NCI-H748 treated with DMSO at 0.1 percent for 48 hours (cell line): ENCODE measurements around the gene CLIC1.

Experiments used
- DNase-seq: peaks from one replicate; lab custom pipeline; 2025; lab: John Stamatoyannopoulos, UW

Gene CLIC1

DNA sequence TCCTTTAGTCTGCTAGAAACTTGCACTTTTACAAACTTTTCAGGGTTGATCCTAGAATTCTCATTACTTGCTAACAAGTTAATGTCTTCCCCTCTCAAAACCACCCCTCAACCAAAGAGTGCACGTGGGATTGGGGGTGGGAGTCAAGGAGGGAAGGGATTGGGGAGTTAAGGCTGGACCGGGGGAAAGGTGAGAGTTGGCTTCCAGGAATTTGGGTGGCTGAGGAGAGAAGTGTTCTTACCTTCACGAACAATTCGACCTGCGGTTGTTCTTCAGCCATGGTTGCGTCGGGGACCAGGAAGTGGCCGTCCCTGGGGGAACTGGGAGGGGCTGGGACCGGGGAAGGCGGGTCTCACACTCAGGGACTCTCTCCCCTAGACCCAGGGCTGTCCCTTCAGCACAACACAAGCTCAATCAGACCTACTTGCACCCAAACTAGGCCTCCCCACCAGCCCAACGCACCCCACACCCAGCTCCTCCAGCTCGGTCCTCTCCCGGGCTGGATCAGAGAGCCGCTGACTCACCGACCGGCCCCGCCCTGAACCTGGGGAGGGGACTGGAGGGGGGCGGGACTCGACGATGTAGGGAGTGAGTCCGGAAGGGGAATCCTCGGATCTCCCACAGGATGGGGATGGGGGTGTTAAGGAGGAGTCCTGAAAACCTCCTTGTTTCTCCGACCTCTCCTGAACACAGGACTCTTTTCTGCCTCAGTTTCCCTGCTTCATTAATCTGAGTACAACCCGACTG, at the start of gene CLIC1:
Gene CLIC1, minus strand, starts transcription at position 510 of the 747 bp plus-strand sequence. Its CDS starts 230 bp downstream, at position 280.
- peak; percentile 81 for DNase-seq

DNA sequence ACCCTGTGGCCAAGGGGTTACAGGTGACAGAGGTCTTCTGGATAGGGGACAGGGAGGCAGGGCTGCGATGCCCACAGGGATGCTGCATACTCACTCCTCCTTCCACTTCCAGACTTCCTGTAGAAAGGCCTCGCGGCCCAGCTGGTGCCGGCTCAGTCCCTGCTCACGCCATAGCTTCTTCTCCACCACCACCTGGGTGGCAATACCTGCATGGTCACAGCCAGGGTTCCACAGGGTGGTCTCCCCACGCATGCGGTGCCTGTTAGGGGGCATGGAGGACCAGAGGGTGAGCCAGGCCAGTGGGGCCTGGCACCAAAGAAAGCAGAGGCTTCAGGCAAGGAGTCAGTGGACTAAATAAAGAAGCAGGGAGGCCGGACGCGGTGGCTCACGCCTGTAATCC, 49.1 kb upstream of the CLIC1 start:
- no peak for DNase-seq

DNA sequence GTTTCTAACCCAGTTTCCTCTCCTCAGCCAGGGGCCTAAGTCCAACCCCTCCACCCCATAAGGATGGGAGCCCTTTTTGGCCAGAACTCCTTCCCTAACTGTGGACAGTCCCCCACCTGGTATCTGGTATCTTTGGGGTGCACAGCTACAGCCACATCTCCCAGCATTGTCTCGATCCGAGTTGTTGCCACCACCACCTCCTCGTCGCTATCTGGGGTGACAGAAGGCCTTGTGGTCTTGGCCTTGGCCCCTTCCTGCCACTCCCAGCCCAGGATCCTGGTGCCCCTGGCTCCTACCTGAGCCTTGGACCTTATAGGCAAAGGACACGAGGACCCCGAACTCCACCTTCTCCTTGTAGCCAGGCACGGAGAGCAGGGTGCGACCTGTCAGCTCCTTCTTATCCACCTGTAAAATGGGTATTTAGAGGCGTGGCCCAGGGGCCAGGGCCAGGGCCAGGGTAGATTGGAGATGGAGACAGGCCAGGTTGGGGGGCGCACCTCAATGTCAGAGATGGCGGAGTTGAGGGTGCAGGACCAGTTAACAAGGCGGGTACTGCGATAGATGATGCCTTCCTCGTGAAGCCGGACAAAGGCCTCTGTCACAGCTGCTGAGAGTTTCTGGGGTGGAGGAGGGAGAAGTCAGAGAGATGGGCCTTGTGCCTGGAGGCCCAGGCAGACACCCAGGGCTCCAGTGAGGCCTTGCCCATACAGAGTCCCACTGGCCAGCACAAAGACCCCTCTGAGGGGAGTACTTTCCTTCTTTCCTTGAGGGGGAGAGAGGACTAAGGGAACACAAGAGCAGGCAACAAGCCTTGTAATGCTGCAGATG, 48.0 kb upstream of the CLIC1 start:
- no peak for DNase-seq

DNA sequence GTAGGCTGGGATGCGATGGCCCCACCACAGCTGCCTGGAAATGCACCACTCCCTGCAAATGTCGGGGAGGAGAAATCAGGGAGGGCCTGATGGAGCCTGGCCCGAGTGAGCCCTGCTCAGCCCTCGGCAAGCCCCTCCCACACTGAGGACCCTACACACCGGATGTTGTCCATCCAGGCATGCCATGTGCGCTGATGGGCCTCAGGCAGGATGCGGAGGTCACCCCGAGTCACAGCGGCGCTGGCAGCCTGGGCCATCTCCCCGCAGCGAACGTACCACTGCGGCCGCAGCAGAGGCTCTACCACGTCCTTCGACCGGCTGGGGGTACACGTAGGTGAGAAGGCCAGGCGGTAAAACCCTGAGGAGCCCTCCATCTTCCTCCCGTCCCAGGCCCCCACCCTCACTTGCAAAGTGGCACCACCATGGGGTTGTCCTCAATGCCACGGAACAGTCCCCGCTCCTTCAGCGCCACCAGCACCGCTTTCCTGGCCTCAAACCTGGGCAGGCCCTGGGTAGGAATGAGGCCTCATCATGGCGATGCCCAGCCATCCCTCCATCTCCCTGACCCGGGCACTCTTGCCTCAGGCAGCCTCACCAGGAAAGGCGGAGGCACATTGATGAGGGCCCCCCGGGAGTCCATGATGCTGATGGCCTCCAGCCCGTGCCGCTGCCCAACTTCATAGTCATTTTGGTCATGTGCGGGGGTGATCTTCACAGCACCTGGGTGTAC, 46.0 kb upstream of the CLIC1 start:
- DNase-seq = no peak

- no peak for DNase-seq
Measured at GRCh38 chr6:31781244-31782125, 45.2 kb upstream of the CLIC1 start.

DNA sequence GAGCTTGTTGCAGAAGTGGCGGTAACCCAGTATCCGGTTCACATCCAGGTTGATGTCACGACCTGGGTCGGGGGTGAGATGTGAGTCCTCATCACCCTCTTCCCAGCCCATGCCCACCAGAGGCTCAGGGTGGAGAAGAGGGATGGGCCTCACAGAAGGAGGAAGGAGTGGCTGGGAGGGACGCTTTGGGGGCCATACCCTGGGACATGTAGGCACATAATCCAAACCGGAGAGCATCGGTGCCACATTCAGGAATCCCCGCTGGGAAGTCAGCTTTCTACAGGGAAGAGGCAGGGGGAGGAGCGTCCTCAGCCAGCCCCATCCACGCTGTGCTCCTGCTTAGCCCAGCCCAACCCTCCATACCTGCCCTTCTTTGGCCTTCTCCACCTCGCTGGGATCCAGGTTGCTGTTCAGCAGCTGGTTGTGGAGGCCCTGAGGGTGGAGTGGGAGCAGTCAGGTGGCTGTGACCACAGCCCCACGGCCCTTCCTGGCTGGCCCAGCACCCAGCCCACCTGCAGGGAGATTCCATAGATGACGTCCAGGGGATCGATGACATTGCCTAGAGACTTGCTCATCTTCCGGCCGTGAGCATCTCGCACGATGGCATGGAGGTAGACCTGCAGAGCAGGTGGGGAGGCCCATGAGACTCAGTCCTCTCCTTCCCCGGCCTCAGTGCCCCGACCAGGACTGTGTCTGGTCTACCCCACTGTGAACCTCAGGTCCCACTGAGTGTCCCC, 44.3 kb upstream of the CLIC1 start:
- no peak for DNase-seq

DNA sequence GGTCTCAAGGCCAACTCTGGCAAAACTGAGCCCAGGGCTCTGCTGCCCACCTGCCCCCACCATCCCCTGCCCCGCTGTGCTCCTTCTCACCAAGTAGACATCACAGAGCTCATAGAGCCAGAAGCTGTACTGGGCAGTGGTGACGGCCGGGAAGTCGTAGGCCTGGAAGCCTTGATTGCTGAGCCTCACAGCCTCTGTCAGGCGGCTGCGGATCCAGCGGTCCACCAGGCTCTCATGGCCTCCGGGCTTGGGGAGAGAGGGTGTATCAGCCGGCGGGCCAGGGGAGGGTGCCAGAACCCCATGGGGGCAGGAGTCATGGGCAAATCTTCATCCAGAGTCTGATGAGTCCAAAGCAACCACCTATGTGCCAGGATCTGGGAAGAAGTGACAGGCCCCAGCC, 43.6 kb upstream of the CLIC1 start:
- no peak for DNase-seq

DNA sequence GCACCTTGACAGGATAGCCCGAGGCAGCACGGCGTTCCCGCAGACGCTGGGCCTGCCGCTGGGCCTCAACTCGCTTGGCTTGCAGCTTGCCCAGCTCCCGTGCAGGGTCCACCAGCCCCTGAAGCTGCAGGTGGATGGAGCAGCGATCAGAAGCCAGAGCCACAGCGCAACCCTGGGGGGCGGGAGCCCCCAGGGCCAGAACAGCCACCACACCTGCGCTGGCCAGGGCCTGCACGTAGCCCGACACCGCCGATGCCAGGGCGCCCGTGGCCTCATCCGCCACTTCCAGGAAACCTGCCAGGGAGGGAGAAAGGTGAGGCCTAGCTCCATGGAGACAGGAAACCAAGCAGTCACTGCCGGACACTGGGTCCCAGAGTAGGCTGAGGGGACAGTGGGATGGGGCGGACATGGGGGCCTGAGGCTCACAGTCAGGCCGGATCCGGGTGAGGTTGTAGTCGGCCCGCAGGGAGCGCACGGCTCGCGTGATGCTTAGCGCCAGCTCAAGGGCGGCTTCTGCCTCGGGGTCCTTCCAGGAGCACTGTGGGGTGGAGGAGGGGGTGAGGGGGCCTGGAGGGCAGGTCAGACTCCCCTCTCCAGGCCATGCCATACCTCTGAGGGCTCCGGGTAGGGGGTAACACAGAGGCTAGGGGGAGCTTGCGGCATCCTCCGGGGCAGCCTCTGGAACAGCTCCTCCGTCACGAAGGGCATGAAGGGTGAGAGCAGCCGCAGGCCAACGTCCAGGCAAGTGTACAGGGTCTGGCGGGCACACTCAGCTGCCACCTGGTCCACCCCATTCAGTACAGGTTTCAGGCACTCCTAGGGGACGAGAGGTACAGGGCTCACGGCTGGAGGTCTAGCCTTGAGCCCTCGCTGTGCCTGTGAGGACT, 42.9 kb upstream of the CLIC1 start:
- DNase-seq = no peak

DNA sequence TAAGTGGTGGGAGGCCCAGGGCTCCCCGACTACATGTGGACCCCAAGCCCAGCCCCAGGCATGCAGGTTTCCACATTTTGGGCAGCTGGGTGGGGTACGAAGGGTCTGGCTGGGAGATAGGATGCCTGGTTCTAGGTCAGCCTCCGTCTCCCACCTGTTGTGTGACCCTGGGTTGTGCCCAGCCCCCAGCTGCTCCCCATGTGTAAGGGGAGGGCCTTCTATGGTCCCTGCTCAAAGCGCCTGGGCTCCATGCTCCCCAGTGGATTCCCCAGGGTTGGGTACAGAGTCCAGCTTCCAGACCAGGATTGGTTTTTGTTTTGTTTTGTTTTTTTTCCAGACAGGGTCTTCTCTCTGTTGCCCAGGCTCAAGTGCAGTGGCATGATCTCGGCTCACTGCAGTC, 41.9 kb upstream of the CLIC1 start:
- no peak for DNase-seq

GRCh38 chr6:31777667-31778050, 41.3 kb upstream of the CLIC1 start:
- DNase-seq = no peak

GRCh38 chr6:31776989-31777666, 40.8 kb upstream of the CLIC1 start, which contains the start of gene VWA7:
Gene VWA7, minus strand, starts transcription at chr6:31777328. Its CDS starts 549 bp downstream, at chr6:31776779.
- peak; percentile 46 for DNase-seq

GRCh38 chr6:31776485-31776988, 40.2 kb upstream of the CLIC1 start:
- peak; percentile 46 for DNase-seq

- DNase-seq = no peak
Measured at GRCh38 chr6:31775633-31776484, 39.5 kb upstream of the CLIC1 start.

GRCh38 chr6:31775184-31775583, 38.9 kb upstream of the CLIC1 start:
- no peak for DNase-seq

DNA sequence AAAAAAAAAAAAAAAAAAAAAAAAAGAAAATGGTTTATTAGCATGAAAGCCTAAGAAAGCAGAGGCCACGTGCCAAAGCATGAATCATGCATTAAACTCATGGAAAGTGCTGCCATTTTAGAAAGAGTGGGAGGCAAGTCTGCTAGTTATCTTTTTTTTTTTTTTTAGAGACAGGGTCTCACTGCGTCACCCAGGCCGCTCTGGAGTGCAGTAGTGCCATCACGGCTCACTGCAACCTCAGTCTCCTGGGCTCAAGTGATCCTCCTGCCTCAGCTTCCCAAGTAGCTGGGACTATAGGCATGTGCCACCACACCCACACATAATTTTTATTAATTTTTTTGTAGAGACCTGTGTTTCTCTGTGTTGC, 35.6 kb upstream of the CLIC1 start:
- no peak for DNase-seq

GRCh38 chr6:31770860-31771259, 34.5 kb upstream of the CLIC1 start:
- DNase-seq = no peak

- peak; percentile 63 for DNase-seq
Measured at GRCh38 chr6:31769684-31770371, 33.5 kb upstream of the CLIC1 start.
